ENCODE data around the gene TKFC.

TKFC gene

GRCh38 chr11:61332797-61333549, at the start of gene TKFC, which contains the start of gene DDB1:
Gene TKFC (plus strand): TSS chr11:61333228. CDS start chr11:61334729, 1,501 bp downstream.
Gene DDB1 (minus strand): TSS chr11:61333105. CDS start chr11:61332968, 137 bp downstream.
- DNase-seq, result peak; percentile 97

GRCh38 chr11:61283613-61284012, 49.4 kb upstream of the TKFC start:
- no peak for DNase-seq

- DNase-seq, result no peak
These were observed 45.6 kb upstream of the TKFC start for GRCh38 chr11:61287338-61287977.

- DNase-seq, result no peak
These were observed 41.9 kb upstream of the TKFC start for GRCh38 chr11:61290905-61291690.

- DNase-seq, result no peak
These were observed 40.7 kb upstream of the TKFC start for GRCh38 chr11:61292356-61292755.

GRCh38 chr11:61293867-61294716, 38.9 kb upstream of the TKFC start:
- peak; percentile 79 for DNase-seq

- DNase-seq, result peak; percentile 79
These were observed 38.1 kb upstream of the TKFC start, which contains the start of gene VWCE for GRCh38 chr11:61294717-61295595. Gene VWCE (minus strand): TSS chr11:61295316. CDS start chr11:61295037, 279 bp downstream.

- DNase-seq, result no peak
These were observed 37.5 kb upstream of the TKFC start for GRCh38 chr11:61295596-61295926.

GRCh38 chr11:61297341-61297740, 35.7 kb upstream of the TKFC start:
- DNase-seq, result no peak

GRCh38 chr11:61297746-61298145, 35.3 kb upstream of the TKFC start:
- peak; percentile 49 for DNase-seq

- DNase-seq, result no peak
These were observed 34.3 kb upstream of the TKFC start for GRCh38 chr11:61298663-61299244.

- no peak for DNase-seq
These were observed 30.5 kb upstream of the TKFC start for GRCh38 chr11:61302550-61302949.

GRCh38 chr11:61303725-61304124, 29.3 kb upstream of the TKFC start:
- no peak for DNase-seq

- DNase-seq, result no peak
These were observed 27.6 kb upstream of the TKFC start for GRCh38 chr11:61305417-61305816.

- no peak for DNase-seq
These were observed 26.8 kb upstream of the TKFC start for GRCh38 chr11:61306221-61306620.

GRCh38 chr11:61307354-61307753, 25.7 kb upstream of the TKFC start:
- DNase-seq, result no peak

GRCh38 chr11:61309141-61309540, 23.9 kb upstream of the TKFC start:
- DNase-seq, result no peak

GRCh38 chr11:61309739-61310138, 23.3 kb upstream of the TKFC start:
- no peak for DNase-seq

GRCh38 chr11:61310749-61311148, 22.3 kb upstream of the TKFC start:
- DNase-seq, result no peak

- no peak for DNase-seq
These were observed 17.8 kb upstream of the TKFC start for GRCh38 chr11:61315260-61315659.
